Measurements from ENCODE around the gene PGK2. TPM values are rescaled to one million over a fixed set of nuclear protein-coding genes. Genes with fewer than 3 reads are reported as not detected.

The PGK2 gene
- total RNA-seq, 2 experiments from 2014 or later: not detected

GRCh38 chr6:49806145-49806544, 19.1 kb upstream of the PGK2 start:
- Mint-ChIP-seq H3K4me1 (ENCODE audit: low read depth) (no peaks in the 10 kb centered on the region), H3K36me3 (ENCODE audit: low read depth) (no peaks in the 10 kb centered on the region), H3K4me3 (no peak overlapping the region), H3K9me3 (peaks cover 7% of the 10 kb centered on the region), H3K27ac (no peak overlapping the region), H3K27me3 (no peaks in the 10 kb centered on the region)
- ChIA-PET POLR2A (no interaction called here), CTCF (no interaction called here)
- Histone ChIP-seq H3K36me3 (ENCODE audit: insufficient read depth, low read length) (no peaks in the 10 kb centered on the region), H3K9me3 (ENCODE audit: control insufficient read depth in 1 of 2, insufficient read depth in 1 of 2, low read length in 2 of 2) (peaks cover 0 to 11% of the 10 kb centered on the region in 2 experiments), H3K4me1 (ENCODE audit: insufficient read depth, low read length) (no peaks in the 10 kb centered on the region), H3K27me3 (ENCODE audit: control insufficient read depth in 1 of 2, insufficient read depth in 2 of 2, low read length in 2 of 2) (no peaks in the 10 kb centered on the region), H3K27ac (ENCODE audit: low read depth in 1 of 2, low read length in 2 of 2) (no peak overlapping the region), H3K4me3 (ENCODE audit: low read length) (no peak overlapping the region)
- ATAC-seq (ENCODE audit: poor library complexity) (no peak), DNase-seq (no peak)
- no peak for TF ChIP-seq CTCF (IDR thresholded peaks at IDR 0.05)
- intact Hi-C loops (cut with DNase I, micrococcal nuclease): no loop called here

GRCh38 chr6:49805246-49805645, 18.2 kb upstream of the PGK2 start:
- Mint-ChIP-seq H3K4me1 (ENCODE audit: low read depth) (no peaks in the 10 kb centered on the region), H3K9me3 (peaks cover 7% of the 10 kb centered on the region), H3K27me3 (no peaks in the 10 kb centered on the region), H3K36me3 (ENCODE audit: low read depth) (no peaks in the 10 kb centered on the region), H3K27ac (no peak overlapping the region), H3K4me3 (no peak overlapping the region)
- intact Hi-C loops (cut with DNase I, micrococcal nuclease): no loop called here
- POLR2A ChIA-PET: no interaction called here
- Histone ChIP-seq H3K9me3 (ENCODE audit: control insufficient read depth in 1 of 2, insufficient read depth in 1 of 2, low read length in 2 of 2) (peaks cover 0 to 11% of the 10 kb centered on the region in 2 experiments), H3K36me3 (ENCODE audit: insufficient read depth, low read length) (no peaks in the 10 kb centered on the region), H3K4me3 (ENCODE audit: low read length) (no peak overlapping the region), H3K27me3 (ENCODE audit: control insufficient read depth in 1 of 2, insufficient read depth in 2 of 2, low read length in 2 of 2) (no peaks in the 10 kb centered on the region), H3K4me1 (ENCODE audit: insufficient read depth, low read length) (no peaks in the 10 kb centered on the region), H3K27ac (ENCODE audit: low read depth in 1 of 2, low read length in 2 of 2) (no peak overlapping the region)
- CTCF ChIA-PET: no interaction called here
- DNase-seq (no peak), ATAC-seq (ENCODE audit: poor library complexity) (no peak)
- TF ChIP-seq CTCF (IDR thresholded peaks at IDR 0.05): no peak

GRCh38 chr6:49801525-49801924, 14.4 kb upstream of the PGK2 start:
- ChIA-PET CTCF (no interaction called here), POLR2A (no interaction called here)
- H3K4me3 Mint-ChIP-seq: no peak overlapping the region
- H3K27ac Mint-ChIP-seq: no peak overlapping the region
- no peaks in the 10 kb centered on the region for H3K36me3 Mint-ChIP-seq (ENCODE audit: low read depth)
- Histone ChIP-seq H3K4me3 (ENCODE audit: low read length) (no peak overlapping the region), H3K9me3 (ENCODE audit: control insufficient read depth in 1 of 2, insufficient read depth in 1 of 2, low read length in 2 of 2) (peaks cover 0 to 11% of the 10 kb centered on the region in 2 experiments), H3K36me3 (ENCODE audit: insufficient read depth, low read length) (no peaks in the 10 kb centered on the region), H3K4me1 (ENCODE audit: insufficient read depth, low read length) (no peaks in the 10 kb centered on the region), H3K27me3 (ENCODE audit: control insufficient read depth in 1 of 2, insufficient read depth in 2 of 2, low read length in 2 of 2) (no peaks in the 10 kb centered on the region), H3K27ac (ENCODE audit: low read depth in 1 of 2, low read length in 2 of 2) (no peak overlapping the region)
- no peak for ATAC-seq (ENCODE audit: poor library complexity)
- no peaks in the 10 kb centered on the region for H3K9me3 Mint-ChIP-seq
- DNase-seq: no peak
- no peaks in the 10 kb centered on the region for H3K27me3 Mint-ChIP-seq
- intact Hi-C loops (cut with DNase I, micrococcal nuclease): no loop called here
- H3K4me1 Mint-ChIP-seq (ENCODE audit: low read depth): no peaks in the 10 kb centered on the region
- TF ChIP-seq CTCF (IDR thresholded peaks at IDR 0.05): no peak
